Esophagus muscularis mucosa (tissue), 3 donors: Measurements from ENCODE around the gene MAGED1.

Source experiments
- POLR2A ChIP-seq: fragments of 450-650 bp; IDR thresholded peaks from one replicate; pipeline ENCODE4 v1.6.1; 2017; ENCODE audit warnings: antibody characterized with exemption, moderate library complexity, mild to moderate bottlenecking, low read depth
- POLR2AphosphoS5 ChIP-seq, 2 donors: sonication (generic); formaldehyde crosslinking; IDR thresholded peaks; one replicate each; pipeline ENCODE4 v1.6.1; 2017; ENCODE audit warnings: antibody characterized with exemption in 2 of 2
- TF ChIP-seq, protein P1 (sequence below), 3 experiments: fragments of 200-600 bp in 2 of 3; fragments of 450-650 bp in 1 of 3; sonication (generic) in 2 of 3; IDR thresholded peaks; one replicate each; pipeline ENCODE4 v1.5.1; 2017 to 2019; ENCODE audit warnings: antibody characterized with exemption in 3 of 3, mild to moderate bottlenecking in 2 of 3, moderate library complexity in 1 of 3

- TF ChIP-seq POLR2A (no peak), POLR2AphosphoS5 (IDR thresholded peaks at IDR 0.05) (no peak)
- TF ChIP-seq, protein P1, sequence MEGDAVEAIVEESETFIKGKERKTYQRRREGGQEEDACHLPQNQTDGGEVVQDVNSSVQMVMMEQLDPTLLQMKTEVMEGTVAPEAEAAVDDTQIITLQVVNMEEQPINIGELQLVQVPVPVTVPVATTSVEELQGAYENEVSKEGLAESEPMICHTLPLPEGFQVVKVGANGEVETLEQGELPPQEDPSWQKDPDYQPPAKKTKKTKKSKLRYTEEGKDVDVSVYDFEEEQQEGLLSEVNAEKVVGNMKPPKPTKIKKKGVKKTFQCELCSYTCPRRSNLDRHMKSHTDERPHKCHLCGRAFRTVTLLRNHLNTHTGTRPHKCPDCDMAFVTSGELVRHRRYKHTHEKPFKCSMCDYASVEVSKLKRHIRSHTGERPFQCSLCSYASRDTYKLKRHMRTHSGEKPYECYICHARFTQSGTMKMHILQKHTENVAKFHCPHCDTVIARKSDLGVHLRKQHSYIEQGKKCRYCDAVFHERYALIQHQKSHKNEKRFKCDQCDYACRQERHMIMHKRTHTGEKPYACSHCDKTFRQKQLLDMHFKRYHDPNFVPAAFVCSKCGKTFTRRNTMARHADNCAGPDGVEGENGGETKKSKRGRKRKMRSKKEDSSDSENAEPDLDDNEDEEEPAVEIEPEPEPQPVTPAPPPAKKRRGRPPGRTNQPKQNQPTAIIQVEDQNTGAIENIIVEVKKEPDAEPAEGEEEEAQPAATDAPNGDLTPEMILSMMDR (IDR thresholded peaks at IDR 0.05) = no peak
Observed at GRCh38 chrX:51852621-51853020, 40.8 kb upstream of the MAGED1 start.
